ENCODE results near the gene MCM3.

Gene MCM3

DNA sequence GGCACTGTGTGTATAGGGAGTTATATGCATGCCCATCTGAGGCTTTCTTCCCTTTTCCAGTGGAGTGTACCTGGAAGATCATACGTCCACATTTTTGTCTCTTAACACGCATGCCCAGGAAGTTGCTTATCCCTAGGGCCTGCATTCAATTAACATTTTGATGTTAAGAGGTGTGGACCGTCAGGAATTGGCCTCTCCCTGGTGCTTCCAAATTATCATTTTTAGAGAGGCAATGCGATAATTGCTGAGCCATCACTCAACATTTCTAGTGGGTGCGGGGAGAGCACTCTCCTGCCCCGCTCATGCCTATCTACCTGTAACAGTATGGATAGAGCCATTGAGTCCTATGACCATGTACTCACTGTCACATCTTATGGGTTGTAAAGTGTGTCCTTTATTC is 39.6 kb upstream of the MCM3 start:
- Histone ChIP-seq H3K9me3 (replicated peaks in 1 of 2; ENCODE audit: control insufficient read depth in 2 of 2, insufficient read depth in 1 of 2, low read depth in 1 of 2, low read length in 2 of 2) (peaks cover 0 to 2% of the 10 kb centered on the region in 2 donors), H2BK120ac (ENCODE audit: low read depth, low read length) (no peak overlapping the region), H4K91ac (ENCODE audit: low read depth, low read length, poor library complexity) (no peak overlapping the region), H2AFZ (ENCODE audit: low read length) (no peak overlapping the region), H3K4me3 (ENCODE audit: low read length in 2 of 2) (no peak overlapping the region), H3K4me1 (ENCODE audit: control insufficient read depth in 2 of 2, insufficient read depth in 1 of 2, low read depth in 1 of 2, low read length in 2 of 2) (peaks cover 4 to 5% of the 10 kb centered on the region in 2 donors), H3K18ac (ENCODE audit: low read length) (no peak overlapping the region), H3K23ac (ENCODE audit: low read depth, low read length, poor library complexity) (no peak overlapping the region), H3K9ac (ENCODE audit: low read depth, low read length, poor library complexity) (no peak overlapping the region), H3K14ac (ENCODE audit: low read length) (no peak overlapping the region), H4K8ac (ENCODE audit: low read depth, low read length) (no peak overlapping the region), H3K27ac (replicated peaks; ENCODE audit: low read length) (no peak overlapping the region), H2BK15ac (ENCODE audit: low read length) (no peak overlapping the region), H2BK12ac (ENCODE audit: low read length) (no peak overlapping the region), H3K27me3 (ENCODE audit: control insufficient read depth in 3 of 3, insufficient read depth in 3 of 3, low read depth in 1 of 3, low read length in 3 of 3) (no peaks in the 10 kb centered on the region), H3K4me2 (ENCODE audit: insufficient read depth, low read length, poor library complexity, severe bottlenecking) (no peak overlapping the region), H2AK5ac (ENCODE audit: low read depth, low read length) (no peak overlapping the region), H3K79me1 (ENCODE audit: low read depth, low read length) (no peaks in the 10 kb centered on the region), H3K36me3 (replicated peaks in 1 of 2; ENCODE audit: control insufficient read depth in 2 of 2, insufficient read depth in 2 of 2, low read length in 2 of 2) (no peaks in the 10 kb centered on the region), H2BK5ac (ENCODE audit: low read length) (no peak overlapping the region), H3K4ac (ENCODE audit: low read length) (no peak overlapping the region)
- no peak for DNase-seq (ENCODE audit: low spot score)
- WGBS, 2 donors (ENCODE audit: extremely low coverage in 2 of 2, insufficient read length in 2 of 2, insufficient replicate concordance in 1 of 2) = no CpG with 5 or more reads among the region's 6 CpGs

- no peak overlapping the region for H4K8ac ChIP-seq (ENCODE audit: low read depth, low read length)
- no peak overlapping the region for H2BK15ac ChIP-seq (ENCODE audit: low read length)
- no CpG with 5 or more reads among the region's 4 CpGs for WGBS, 2 donors (ENCODE audit: extremely low coverage in 2 of 2, insufficient read length in 2 of 2, insufficient replicate concordance in 1 of 2)
- H2AFZ ChIP-seq (ENCODE audit: low read length) = no peak overlapping the region
- H3K9ac ChIP-seq (ENCODE audit: low read depth, low read length, poor library complexity) = no peak overlapping the region
- no peaks in the 10 kb centered on the region for H3K4me1 ChIP-seq (ENCODE audit: control insufficient read depth in 2 of 2, insufficient read depth in 1 of 2, low read depth in 1 of 2, low read length in 2 of 2)
- H3K4ac ChIP-seq (ENCODE audit: low read length) = no peak overlapping the region
- H3K14ac ChIP-seq (ENCODE audit: low read length) = no peak overlapping the region
- no peak overlapping the region for H3K23ac ChIP-seq (ENCODE audit: low read depth, low read length, poor library complexity)
- H3K36me3 ChIP-seq (replicated peaks in 1 of 2; ENCODE audit: control insufficient read depth in 2 of 2, insufficient read depth in 2 of 2, low read length in 2 of 2) = no peaks in the 10 kb centered on the region
- H3K27ac ChIP-seq (replicated peaks; ENCODE audit: low read length) = no peak overlapping the region
- H3K79me1 ChIP-seq (ENCODE audit: low read depth, low read length) = no peaks in the 10 kb centered on the region
- no peaks in the 10 kb centered on the region for H3K9me3 ChIP-seq (replicated peaks in 1 of 2; ENCODE audit: control insufficient read depth in 2 of 2, insufficient read depth in 1 of 2, low read depth in 1 of 2, low read length in 2 of 2)
- H3K4me3 ChIP-seq (ENCODE audit: low read length in 2 of 2) = no peak overlapping the region
- no peak overlapping the region for H2BK12ac ChIP-seq (ENCODE audit: low read length)
- DNase-seq (ENCODE audit: low spot score) = no peak
- no peaks in the 10 kb centered on the region for H3K27me3 ChIP-seq (ENCODE audit: control insufficient read depth in 3 of 3, insufficient read depth in 3 of 3, low read depth in 1 of 3, low read length in 3 of 3)
- H4K91ac ChIP-seq (ENCODE audit: low read depth, low read length, poor library complexity) = no peak overlapping the region
- H2BK5ac ChIP-seq (ENCODE audit: low read length) = no peak overlapping the region
- H3K4me2 ChIP-seq (ENCODE audit: insufficient read depth, low read length, poor library complexity, severe bottlenecking) = no peak overlapping the region
- H2BK120ac ChIP-seq (ENCODE audit: low read depth, low read length) = no peak overlapping the region
- H2AK5ac ChIP-seq (ENCODE audit: low read depth, low read length) = no peak overlapping the region
- H3K18ac ChIP-seq (ENCODE audit: low read length) = no peak overlapping the region
These were observed 33.5 kb upstream of the MCM3 start for GRCh38 chr6:52317841-52318581.

DNA sequence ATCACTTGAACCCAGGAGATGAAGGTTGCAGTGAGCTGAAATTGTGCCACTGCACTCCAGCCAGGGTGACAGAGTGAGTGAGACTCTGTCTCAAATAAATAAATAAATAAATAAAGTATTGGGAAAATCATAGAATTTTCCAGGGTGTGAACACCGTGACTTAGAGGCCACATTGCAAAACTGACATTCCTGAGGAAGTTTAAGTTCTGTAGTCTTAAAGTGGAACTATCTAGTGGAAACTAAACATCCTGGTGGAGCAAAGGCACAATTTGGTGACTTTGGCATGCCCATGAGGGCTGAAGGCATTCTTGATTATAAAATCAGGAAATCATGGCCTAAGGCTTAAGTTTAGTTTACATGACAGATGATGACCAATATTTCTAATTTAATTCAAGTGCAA is 32.7 kb upstream of the MCM3 start:
- Histone ChIP-seq H2BK5ac (ENCODE audit: low read length) (no peak overlapping the region), H3K27ac (replicated peaks; ENCODE audit: low read length) (no peak overlapping the region)

GRCh38 chr6:52314752-52315151 is 30.2 kb upstream of the MCM3 start:
- no CpG with 5 or more reads among the region's 2 CpGs for WGBS, 2 donors (ENCODE audit: extremely low coverage in 2 of 2, insufficient read length in 2 of 2, insufficient replicate concordance in 1 of 2)
- H3K18ac ChIP-seq (ENCODE audit: low read length) = peak overlapping the region; percentile 16
- peaks cover 0 to 5% of the 10 kb centered on the region in 2 donors for H3K4me1 ChIP-seq (ENCODE audit: control insufficient read depth in 2 of 2, insufficient read depth in 1 of 2, low read depth in 1 of 2, low read length in 2 of 2)

More for the DNA sequence above, 32.7 kb upstream of the MCM3 start:
- Histone ChIP-seq H2AFZ (ENCODE audit: low read length) (no peak overlapping the region), H3K9me3 (replicated peaks in 1 of 2; ENCODE audit: control insufficient read depth in 2 of 2, insufficient read depth in 1 of 2, low read depth in 1 of 2, low read length in 2 of 2) (no peaks in the 10 kb centered on the region), H3K14ac (ENCODE audit: low read length) (no peak overlapping the region), H3K4me1 (ENCODE audit: control insufficient read depth in 2 of 2, insufficient read depth in 1 of 2, low read depth in 1 of 2, low read length in 2 of 2) (peaks cover 0 to 5% of the 10 kb centered on the region in 2 donors), H3K23ac (ENCODE audit: low read depth, low read length, poor library complexity) (no peak overlapping the region), H3K4me2 (ENCODE audit: insufficient read depth, low read length, poor library complexity, severe bottlenecking) (no peak overlapping the region), H3K18ac (ENCODE audit: low read length) (no peak overlapping the region), H2BK12ac (ENCODE audit: low read length) (no peak overlapping the region), H2BK120ac (ENCODE audit: low read depth, low read length) (no peak overlapping the region), H2BK15ac (ENCODE audit: low read length) (no peak overlapping the region), H4K91ac (ENCODE audit: low read depth, low read length, poor library complexity) (no peak overlapping the region), H2AK5ac (ENCODE audit: low read depth, low read length) (no peak overlapping the region), H3K4me3 (ENCODE audit: low read length in 2 of 2) (no peak overlapping the region), H3K79me1 (ENCODE audit: low read depth, low read length) (no peaks in the 10 kb centered on the region), H4K8ac (ENCODE audit: low read depth, low read length) (no peak overlapping the region), H3K4ac (ENCODE audit: low read length) (no peak overlapping the region), H3K9ac (ENCODE audit: low read depth, low read length, poor library complexity) (no peak overlapping the region), H3K27me3 (ENCODE audit: control insufficient read depth in 3 of 3, insufficient read depth in 3 of 3, low read depth in 1 of 3, low read length in 3 of 3) (no peaks in the 10 kb centered on the region), H3K36me3 (replicated peaks in 1 of 2; ENCODE audit: control insufficient read depth in 2 of 2, insufficient read depth in 2 of 2, low read length in 2 of 2) (no peaks in the 10 kb centered on the region)
- WGBS, 2 donors (ENCODE audit: extremely low coverage in 2 of 2, insufficient read length in 2 of 2, insufficient replicate concordance in 1 of 2) = no CpG with 5 or more reads among the region's 1 CpG
- no peak for DNase-seq (ENCODE audit: low spot score)

More at GRCh38 chr6:52314752-52315151, 30.2 kb upstream of the MCM3 start:
- Histone ChIP-seq H3K9ac (ENCODE audit: low read depth, low read length, poor library complexity) (no peak overlapping the region), H4K91ac (ENCODE audit: low read depth, low read length, poor library complexity) (no peak overlapping the region), H3K36me3 (replicated peaks in 1 of 2; ENCODE audit: control insufficient read depth in 2 of 2, insufficient read depth in 2 of 2, low read length in 2 of 2) (no peaks in the 10 kb centered on the region), H3K79me1 (ENCODE audit: low read depth, low read length) (no peaks in the 10 kb centered on the region), H2AK5ac (ENCODE audit: low read depth, low read length) (no peak overlapping the region), H3K4me3 (ENCODE audit: low read length in 2 of 2) (no peak overlapping the region), H2BK12ac (ENCODE audit: low read length) (no peak overlapping the region), H3K27me3 (ENCODE audit: control insufficient read depth in 3 of 3, insufficient read depth in 3 of 3, low read depth in 1 of 3, low read length in 3 of 3) (no peaks in the 10 kb centered on the region), H4K8ac (ENCODE audit: low read depth, low read length) (no peak overlapping the region), H3K9me3 (replicated peaks in 1 of 2; ENCODE audit: control insufficient read depth in 2 of 2, insufficient read depth in 1 of 2, low read depth in 1 of 2, low read length in 2 of 2) (no peaks in the 10 kb centered on the region), H3K23ac (ENCODE audit: low read depth, low read length, poor library complexity) (no peak overlapping the region), H2BK5ac (ENCODE audit: low read length) (no peak overlapping the region), H3K4me2 (ENCODE audit: insufficient read depth, low read length, poor library complexity, severe bottlenecking) (no peak overlapping the region), H3K27ac (replicated peaks; ENCODE audit: low read length) (no peak overlapping the region), H2BK15ac (ENCODE audit: low read length) (no peak overlapping the region), H3K4ac (ENCODE audit: low read length) (no peak overlapping the region), H3K14ac (ENCODE audit: low read length) (no peak overlapping the region), H2AFZ (ENCODE audit: low read length) (no peak overlapping the region), H2BK120ac (ENCODE audit: low read depth, low read length) (no peak overlapping the region)
- DNase-seq (ENCODE audit: low spot score) = no peak
